Measurements from ENCODE around the gene AMN.

The AMN gene

DNA sequence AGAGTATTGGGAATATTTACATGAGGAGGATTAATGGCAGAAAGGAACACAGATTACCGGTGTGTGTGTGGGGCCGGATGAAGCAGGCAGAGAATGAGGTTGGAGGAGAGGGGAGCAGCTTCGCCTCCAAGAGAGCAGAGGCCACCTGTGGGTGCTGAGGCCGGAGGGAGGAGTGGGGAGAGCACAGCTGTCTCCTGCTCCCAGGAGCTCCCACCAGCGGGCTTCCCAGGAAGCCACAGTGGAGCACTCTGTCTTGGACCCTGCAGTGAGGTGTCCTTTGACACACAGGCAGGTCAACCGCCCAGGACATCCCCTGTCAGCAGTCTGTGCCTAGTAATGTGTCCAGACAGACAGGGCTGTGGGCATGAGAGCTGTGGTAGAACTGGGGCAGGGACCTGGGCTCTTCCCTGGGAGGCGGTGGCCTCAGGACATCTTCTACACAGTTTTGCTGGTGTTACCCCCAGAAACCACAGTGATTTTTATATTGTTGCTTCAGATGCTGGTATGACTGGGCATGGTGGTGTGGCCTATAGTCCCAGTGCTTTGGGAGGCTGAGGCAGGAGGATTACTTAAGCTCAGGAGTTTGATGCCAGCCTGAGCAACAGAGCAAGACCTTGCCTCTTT, 18.5 kb upstream of the AMN start:
- TF ChIP-seq, protein P1, sequence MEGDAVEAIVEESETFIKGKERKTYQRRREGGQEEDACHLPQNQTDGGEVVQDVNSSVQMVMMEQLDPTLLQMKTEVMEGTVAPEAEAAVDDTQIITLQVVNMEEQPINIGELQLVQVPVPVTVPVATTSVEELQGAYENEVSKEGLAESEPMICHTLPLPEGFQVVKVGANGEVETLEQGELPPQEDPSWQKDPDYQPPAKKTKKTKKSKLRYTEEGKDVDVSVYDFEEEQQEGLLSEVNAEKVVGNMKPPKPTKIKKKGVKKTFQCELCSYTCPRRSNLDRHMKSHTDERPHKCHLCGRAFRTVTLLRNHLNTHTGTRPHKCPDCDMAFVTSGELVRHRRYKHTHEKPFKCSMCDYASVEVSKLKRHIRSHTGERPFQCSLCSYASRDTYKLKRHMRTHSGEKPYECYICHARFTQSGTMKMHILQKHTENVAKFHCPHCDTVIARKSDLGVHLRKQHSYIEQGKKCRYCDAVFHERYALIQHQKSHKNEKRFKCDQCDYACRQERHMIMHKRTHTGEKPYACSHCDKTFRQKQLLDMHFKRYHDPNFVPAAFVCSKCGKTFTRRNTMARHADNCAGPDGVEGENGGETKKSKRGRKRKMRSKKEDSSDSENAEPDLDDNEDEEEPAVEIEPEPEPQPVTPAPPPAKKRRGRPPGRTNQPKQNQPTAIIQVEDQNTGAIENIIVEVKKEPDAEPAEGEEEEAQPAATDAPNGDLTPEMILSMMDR (conservative IDR thresholded peaks at IDR 0.05), result no peak
- TF ChIP-seq ZFX (IDR thresholded peaks at IDR 0.05), result no peak
- H3K27ac ChIP-seq, result no peak overlapping the region

DNA sequence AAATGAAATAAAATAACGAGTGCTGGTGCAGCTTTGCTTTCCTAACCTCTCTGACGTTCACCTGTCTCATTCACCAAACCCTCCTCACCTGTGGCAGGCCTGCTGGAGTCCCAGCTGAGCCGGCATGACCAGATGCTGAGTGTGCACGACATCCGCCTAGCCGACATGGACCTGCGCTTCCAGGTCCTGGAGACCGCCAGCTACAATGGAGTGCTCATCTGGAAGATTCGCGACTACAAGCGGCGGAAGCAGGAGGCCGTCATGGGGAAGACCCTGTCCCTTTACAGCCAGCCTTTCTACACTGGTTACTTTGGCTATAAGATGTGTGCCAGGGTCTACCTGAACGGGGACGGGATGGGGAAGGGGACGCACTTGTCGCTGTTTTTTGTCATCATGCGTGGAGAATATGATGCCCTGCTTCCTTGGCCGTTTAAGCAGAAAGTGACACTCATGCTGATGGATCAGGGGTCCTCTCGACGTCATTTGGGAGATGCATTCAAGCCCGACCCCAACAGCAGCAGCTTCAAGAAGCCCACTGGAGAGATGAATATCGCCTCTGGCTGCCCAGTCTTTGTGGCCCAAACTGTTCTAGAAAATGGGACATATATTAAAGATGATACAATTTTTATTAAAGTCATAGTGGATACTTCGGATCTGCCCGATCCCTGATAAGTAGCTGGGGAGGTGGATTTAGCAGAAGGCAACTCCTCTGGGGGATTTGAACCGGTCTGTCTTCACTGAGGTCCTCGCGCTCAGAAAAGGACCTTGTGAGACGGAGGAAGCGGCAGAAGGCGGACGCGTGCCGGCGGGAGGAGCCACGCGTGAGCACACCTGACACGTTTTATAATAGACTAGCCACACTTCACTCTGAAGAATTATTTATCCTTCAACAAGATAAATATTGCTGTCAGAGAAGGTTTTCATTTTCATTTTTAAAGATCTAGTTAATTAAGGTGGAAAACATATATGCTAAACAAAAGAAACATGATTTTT, 17.1 kb upstream of the AMN start:
- TF ChIP-seq, protein P1 (conservative IDR thresholded peaks at IDR 0.05), result no peak
- no peak for TF ChIP-seq ZFX (IDR thresholded peaks at IDR 0.05)
- H3K27ac ChIP-seq, result no peak overlapping the region

DNA sequence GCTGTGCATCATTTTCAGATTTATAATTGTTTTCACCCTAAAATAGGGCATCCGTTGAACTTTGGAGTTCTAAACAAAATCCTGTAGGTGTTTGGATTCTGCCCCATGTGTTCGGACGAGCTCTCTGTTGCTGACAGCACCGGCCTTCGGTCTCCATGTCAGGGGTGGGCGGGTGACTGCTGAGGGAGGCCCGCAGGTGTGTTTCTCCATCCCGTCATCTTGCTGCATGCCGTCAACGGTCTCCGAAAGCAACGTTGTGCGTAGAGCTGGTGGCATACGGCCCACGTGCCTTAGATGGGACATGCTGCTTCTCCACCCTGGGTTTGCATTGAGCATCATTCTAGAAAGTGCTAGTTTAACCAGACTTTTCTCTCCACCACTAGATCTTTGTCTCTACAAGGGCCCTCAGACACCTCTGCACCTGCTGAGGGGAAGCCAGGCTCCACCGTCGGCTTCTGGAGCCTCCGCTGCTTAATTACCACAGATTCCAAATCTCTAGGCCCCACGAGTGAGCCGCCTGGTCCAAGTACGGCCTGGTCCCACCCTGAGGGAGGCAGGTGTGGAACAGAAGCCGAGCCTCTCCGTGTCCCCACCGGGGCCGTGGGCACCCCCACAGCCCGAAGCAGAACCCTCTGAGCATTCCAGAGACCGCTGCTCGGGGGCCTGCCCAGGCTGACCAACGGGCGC, 15.7 kb upstream of the AMN start:
- TF ChIP-seq ZFX (IDR thresholded peaks at IDR 0.05), result no peak
- TF ChIP-seq, protein P1 (conservative IDR thresholded peaks at IDR 0.05), result no peak
- no peak overlapping the region for H3K27ac ChIP-seq

DNA sequence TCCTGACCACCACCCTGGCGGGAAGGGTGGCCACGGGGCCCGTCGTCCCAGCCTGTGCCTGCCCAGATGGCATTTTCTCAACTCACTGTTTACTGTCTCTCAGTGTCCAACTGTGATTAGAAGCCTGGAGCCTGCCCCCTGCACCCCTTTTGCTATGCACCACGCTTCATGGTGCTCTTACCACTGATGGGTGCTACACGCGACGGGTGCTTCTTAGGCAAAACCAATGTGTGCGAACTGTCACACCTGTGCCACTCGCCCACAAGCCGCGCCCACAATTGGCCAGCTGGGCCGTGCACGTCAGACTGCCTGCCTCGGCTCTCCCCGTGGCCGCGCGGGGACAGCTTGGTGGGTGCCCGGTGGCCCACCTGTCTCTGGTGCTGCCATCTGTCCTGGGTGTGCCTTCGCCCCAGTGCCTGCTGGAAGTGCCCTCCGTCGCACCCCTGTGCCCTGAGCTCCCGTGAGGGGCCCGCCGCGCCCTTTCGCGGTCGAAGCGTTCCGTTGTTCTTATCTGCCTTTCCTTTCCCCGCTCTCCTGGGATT, 15.1 kb upstream of the AMN start:
- TF ChIP-seq, protein P1 (conservative IDR thresholded peaks at IDR 0.05), result no peak
- no peak for TF ChIP-seq ZFX (IDR thresholded peaks at IDR 0.05)

DNA sequence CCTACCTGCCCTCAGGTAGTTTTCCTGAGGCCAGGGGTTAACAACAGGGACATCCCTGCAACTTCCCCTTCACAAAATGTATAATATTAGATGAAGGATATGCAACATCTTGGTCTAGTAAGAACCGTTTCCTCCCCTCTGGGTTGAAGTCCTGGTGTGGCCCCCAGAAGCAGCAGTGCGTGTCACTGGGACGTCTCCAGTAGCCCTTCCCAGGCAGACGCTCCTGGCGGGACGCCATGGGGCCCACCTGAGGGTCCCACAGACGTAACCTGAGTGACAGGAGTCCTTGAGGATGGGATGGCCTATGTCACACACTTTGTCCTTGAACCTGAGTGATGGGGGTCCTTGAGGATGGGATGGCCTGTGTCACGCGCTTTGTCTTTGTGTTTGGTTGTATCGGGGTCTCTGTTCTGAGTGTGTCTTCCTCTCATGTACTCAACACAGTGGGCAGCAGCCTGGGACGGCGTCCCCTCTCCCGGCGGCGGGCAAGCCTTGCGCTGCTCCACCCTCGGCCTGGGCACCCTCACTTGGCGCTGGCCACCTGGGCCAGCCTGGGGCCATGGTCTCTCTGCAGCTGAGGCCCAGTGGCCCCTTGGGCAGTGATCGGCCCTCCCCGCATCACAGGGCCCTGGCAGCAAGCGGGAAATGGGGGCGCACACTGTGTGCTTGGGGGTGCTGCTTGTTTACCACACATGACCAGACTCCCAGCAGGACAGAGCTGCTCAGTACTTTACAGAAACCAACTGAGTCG, 14.3 kb upstream of the AMN start:
- TF ChIP-seq, protein P1 (conservative IDR thresholded peaks at IDR 0.05), result no peak
- TF ChIP-seq ZFX (IDR thresholded peaks at IDR 0.05), result no peak
- H3K27ac ChIP-seq, result no peak overlapping the region

More for the DNA sequence above, 15.1 kb upstream of the AMN start:
- H3K27ac ChIP-seq, result no peak overlapping the region

DNA sequence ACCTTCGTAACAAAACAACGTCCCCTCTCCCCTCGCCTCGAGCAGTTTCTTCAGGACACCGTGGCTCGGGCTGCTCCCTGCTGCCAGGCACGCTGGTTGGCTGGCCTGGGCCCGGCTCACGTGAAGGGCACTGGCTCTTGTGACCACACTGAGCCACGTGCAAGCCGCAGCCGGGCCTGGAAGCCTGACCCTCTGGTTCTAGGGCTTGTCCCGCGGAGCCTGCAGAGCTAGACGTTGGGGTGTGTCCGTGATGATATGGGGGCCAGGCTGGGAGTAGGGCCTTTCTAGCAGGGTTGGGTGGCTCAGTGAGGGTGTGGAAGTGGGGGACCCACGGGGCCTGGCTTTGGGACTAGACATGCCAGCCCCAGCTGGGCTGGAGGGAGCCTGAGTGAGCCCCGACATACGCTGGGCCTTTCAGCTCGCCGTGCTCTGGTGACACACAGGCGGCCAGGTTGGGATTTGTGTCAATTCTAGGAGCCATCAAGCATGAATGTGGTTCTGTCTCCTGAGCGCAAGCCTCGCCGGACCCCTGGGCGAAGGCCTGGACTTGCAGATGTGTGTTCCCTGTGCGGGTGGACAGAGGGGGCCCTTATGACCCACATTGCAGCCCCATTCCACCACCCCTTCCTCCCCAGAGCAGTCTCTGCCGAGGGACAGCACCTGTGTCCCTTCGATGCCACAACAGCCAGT, 13.6 kb upstream of the AMN start:
- H3K27ac ChIP-seq, result no peak overlapping the region
- no peak for TF ChIP-seq ZFX (IDR thresholded peaks at IDR 0.05)
- TF ChIP-seq, protein P1 (conservative IDR thresholded peaks at IDR 0.05), result no peak

All from C4-2B (cell line).